Retinal pigment epithelial cell (primary cell): ENCODE data around the gene KLHDC3.

Source experiments
- DNase-seq: peaks from one replicate; pipeline ENCODE4 v3.0.0-alpha.2; 2010; ENCODE audit warnings: low read depth
- H3K4me3 ChIP-seq: 2 replicates; pipeline ENCODE4 v1.5.1; 2011; ENCODE audit warnings: mild to moderate bottlenecking, low read length, control low read depth, moderate library complexity
- CTCF ChIP-seq: conservative IDR thresholded peaks from 2 replicates; pipeline ENCODE4 v1.5.1; 2011; ENCODE audit warnings: low read depth, low read length, control low read depth, inconsistent platforms

KLHDC3 gene

GRCh38 chr6:43013843-43014433, at the start of gene KLHDC3, which contains the start of gene MEA1:
TSS of gene KLHDC3 (plus strand) at chr6:43014249. CDS start at chr6:43017193, 2,944 bp downstream.
TSS of gene MEA1 (minus strand) at chr6:43013946. CDS start at chr6:43013813, 133 bp downstream.
- peak; percentile 99 for DNase-seq
- peak within 1 kb of the TSS; percentile 94 for H3K4me3 ChIP-seq
- TF ChIP-seq CTCF = no peak

GRCh38 chr6:42966571-42966970, 47.5 kb upstream of the KLHDC3 start:
- no peak for TF ChIP-seq CTCF
- DNase-seq = no peak
- no peak overlapping the region for H3K4me3 ChIP-seq

- no peak overlapping the region for H3K4me3 ChIP-seq
- no peak for TF ChIP-seq CTCF
Measured at GRCh38 chr6:42967228-42967627, 46.8 kb upstream of the KLHDC3 start.

GRCh38 chr6:42968126-42968701, 45.8 kb upstream of the KLHDC3 start:
- no peak for DNase-seq
- TF ChIP-seq CTCF = no peak

More at GRCh38 chr6:42967228-42967627, 46.8 kb upstream of the KLHDC3 start:
- DNase-seq = no peak

GRCh38 chr6:42968783-42969182, 45.3 kb upstream of the KLHDC3 start:
- DNase-seq = no peak
- TF ChIP-seq CTCF = no peak
- no peak overlapping the region for H3K4me3 ChIP-seq

More at GRCh38 chr6:42968126-42968701, 45.8 kb upstream of the KLHDC3 start:
- no peak overlapping the region for H3K4me3 ChIP-seq

- no peak for TF ChIP-seq CTCF
- no peak for DNase-seq
- no peak overlapping the region for H3K4me3 ChIP-seq
Measured at GRCh38 chr6:42969431-42969830, 44.6 kb upstream of the KLHDC3 start.

- TF ChIP-seq CTCF = no peak
- H3K4me3 ChIP-seq = no peak overlapping the region
- no peak for DNase-seq
Measured at GRCh38 chr6:42969934-42970333, 44.1 kb upstream of the KLHDC3 start.
